Stimulated activated CD4-positive, alpha-beta T cell treated with anti-CD3 and anti-CD28 coated beads, Interleukin-4, amount 100 ng/mL, for 1 hour (primary cell): ENCODE measurements around the gene SH3RF3.
"Not testable (repeated sequence)": the region's sequence is repeated elsewhere in the genome, so short reads cannot be mapped to it uniquely, and the experiment has no call there.

ENCODE experiments used
- DNase-seq: peaks from one replicate; pipeline ENCODE4 v3.0.0-alpha.2; 2020

SH3RF3 gene

GRCh38 chr2:109128616-109129355, at the start of gene SH3RF3:
Gene SH3RF3, plus strand, starts transcription at chr2:109129205.
- peak; percentile 31 for DNase-seq

- DNase-seq, result no peak
These were observed 49.4 kb upstream of the SH3RF3 start for GRCh38 chr2:109079590-109079989.

- DNase-seq, result no peak
These were observed 48.9 kb upstream of the SH3RF3 start for GRCh38 chr2:109080109-109080508.

- no peak for DNase-seq
These were observed 48.2 kb upstream of the SH3RF3 start for GRCh38 chr2:109080757-109081156.

- no peak for DNase-seq
These were observed 47.6 kb upstream of the SH3RF3 start for GRCh38 chr2:109081374-109081773.

- DNase-seq, result no peak
These were observed 45.2 kb upstream of the SH3RF3 start for GRCh38 chr2:109083771-109084170.

- no peak for DNase-seq
These were observed 44.7 kb upstream of the SH3RF3 start for GRCh38 chr2:109084341-109084740.

- DNase-seq, result no peak
These were observed 42.9 kb upstream of the SH3RF3 start for GRCh38 chr2:109085912-109086742.

- DNase-seq, result no peak
These were observed 42.3 kb upstream of the SH3RF3 start for GRCh38 chr2:109086743-109087020.

- DNase-seq, result no peak
These were observed 41.8 kb upstream of the SH3RF3 start for GRCh38 chr2:109087055-109087663.

- no peak for DNase-seq
These were observed 39.3 kb upstream of the SH3RF3 start for GRCh38 chr2:109089602-109090300.

GRCh38 chr2:109091526-109091925, 37.5 kb upstream of the SH3RF3 start:
- DNase-seq, result no peak

- no peak for DNase-seq
These were observed 34.9 kb upstream of the SH3RF3 start for GRCh38 chr2:109094144-109094543.

- no peak for DNase-seq
These were observed 30.6 kb upstream of the SH3RF3 start for GRCh38 chr2:109098251-109098920.

GRCh38 chr2:109098921-109099273, 30.1 kb upstream of the SH3RF3 start:
- DNase-seq, result no peak

GRCh38 chr2:109102588-109103233, 26.3 kb upstream of the SH3RF3 start:
- DNase-seq, result no peak

GRCh38 chr2:109105113-109105512, 23.9 kb upstream of the SH3RF3 start:
- DNase-seq, result no peak

- no peak for DNase-seq
These were observed 20.3 kb upstream of the SH3RF3 start for GRCh38 chr2:109108740-109109139.

- DNase-seq, result no peak
These were observed 19.7 kb upstream of the SH3RF3 start for GRCh38 chr2:109109342-109109741.

GRCh38 chr2:109110170-109110569, 18.8 kb upstream of the SH3RF3 start:
- DNase-seq, result no peak

GRCh38 chr2:109117181-109117580, 11.8 kb upstream of the SH3RF3 start:
- DNase-seq, result not testable (repeated sequence)

GRCh38 chr2:109117780-109118179, 11.2 kb upstream of the SH3RF3 start:
- no peak for DNase-seq
